Mesodermal cell (in vitro differentiated cells): ENCODE results near the gene NT5DC4.

ENCODE experiments used
- H3K27ac ChIP-seq: 2 replicates; pipeline ENCODE4 v1.7.0; 2013; ENCODE audit warnings: mild to moderate bottlenecking, low read depth, low read length, moderate library complexity; ENCODE audit not compliant: severe bottlenecking
- H3K36me3 ChIP-seq: 2 replicates; pipeline ENCODE4 v1.7.1; 2013; ENCODE audit warnings: mild to moderate bottlenecking, low read length, moderate library complexity; ENCODE audit not compliant: control insufficient read depth, insufficient read depth
- H3K4me1 ChIP-seq: one replicate; pipeline ENCODE4 v1.7.1; 2013; ENCODE audit warnings: mild to moderate bottlenecking, low read length; ENCODE audit not compliant: insufficient read depth, control insufficient read depth, poor library complexity, severe bottlenecking
- H3K4me3 ChIP-seq: 2 replicates; pipeline ENCODE4 v1.7.0; 2013; ENCODE audit warnings: low read length, control low read depth, mild to moderate bottlenecking; ENCODE audit not compliant: insufficient read depth, poor library complexity, severe bottlenecking; ENCODE audit errors: extremely low read depth
- H3K9me3 ChIP-seq: 2 replicates; pipeline ENCODE4 v1.7.1; 2013; ENCODE audit warnings: mild to moderate bottlenecking, low read length, moderate library complexity; ENCODE audit not compliant: control insufficient read depth
- WGBS, 2 experiments: methylation state at CpG; one replicate each; pipeline ENCODE4 v1.1.5; 2013; ENCODE audit warnings: missing lambda C conversion rate in 2 of 2; ENCODE audit not compliant: insufficient coverage in 2 of 2; 5-methylcytosine and 5-hydroxymethylcytosine counted together

The NT5DC4 gene

GRCh38 chr2:112723547-112723940, 2.7 kb downstream of the NT5DC4 start:
- Histone ChIP-seq H3K4me3 (no peak overlapping the region), H3K9me3 (no peaks in the 10 kb centered on the region), H3K27ac (no peak overlapping the region), H3K36me3 (no peaks in the 10 kb centered on the region), H3K4me1 (peaks cover 4% of the 10 kb centered on the region)
- 100% methylated on average over 2 to 3 of the region's 6 CpGs for WGBS, 2 experiments

- H3K4me1 ChIP-seq: peaks cover 4% of the 10 kb centered on the region
- H3K27ac ChIP-seq: no peak overlapping the region
- no peak overlapping the region for H3K4me3 ChIP-seq
- no peaks in the 10 kb centered on the region for H3K36me3 ChIP-seq
- no peaks in the 10 kb centered on the region for H3K9me3 ChIP-seq
- WGBS, 2 experiments: 91 to 97% methylated on average over 7 to 8 of the region's 8 CpGs
Observed at GRCh38 chr2:112723995-112724394, 3.2 kb downstream of the NT5DC4 start.

- H3K9me3 ChIP-seq: no peaks in the 10 kb centered on the region
- peaks cover 4% of the 10 kb centered on the region for H3K4me1 ChIP-seq
- no peak overlapping the region for H3K27ac ChIP-seq
- WGBS, 2 experiments: 74 to 84% methylated on average over 16 to 21 of the region's 21 CpGs
- H3K4me3 ChIP-seq: no peak overlapping the region
- H3K36me3 ChIP-seq: no peaks in the 10 kb centered on the region
Observed at GRCh38 chr2:112724591-112725525, 4.0 kb downstream of the NT5DC4 start.

- Histone ChIP-seq H3K27ac (no peak overlapping the region), H3K36me3 (no peaks in the 10 kb centered on the region), H3K9me3 (no peaks in the 10 kb centered on the region), H3K4me1 (peaks cover 4% of the 10 kb centered on the region), H3K4me3 (no peak overlapping the region)
- 93 to 94% methylated on average over 8 to 11 of the region's 15 CpGs for whole genome bisulfite sequencing, 2 experiments
Observed at GRCh38 chr2:112725545-112726457, 5.0 kb downstream of the NT5DC4 start.

- Histone ChIP-seq H3K4me3 (no peak overlapping the region), H3K9me3 (no peaks in the 10 kb centered on the region), H3K4me1 (peaks cover 4% of the 10 kb centered on the region), H3K27ac (no peak overlapping the region), H3K36me3 (no peaks in the 10 kb centered on the region)
- WGBS, 2 experiments: 17 to 45% methylated on average over 8 to 15 of the region's 19 CpGs
Observed at GRCh38 chr2:112726487-112727190, 5.8 kb downstream of the NT5DC4 start.

- Histone ChIP-seq H3K4me1 (peaks cover 4% of the 10 kb centered on the region), H3K9me3 (no peaks in the 10 kb centered on the region), H3K36me3 (no peaks in the 10 kb centered on the region), H3K27ac (no peak overlapping the region), H3K4me3 (no peak overlapping the region)
- 91 to 94% methylated on average over 17 of the region's 19 CpGs for WGBS, 2 experiments
Observed at GRCh38 chr2:112727276-112728028, 6.6 kb downstream of the NT5DC4 start.

GRCh38 chr2:112728029-112728362, 7.2 kb downstream of the NT5DC4 start:
- Histone ChIP-seq H3K4me1 (peaks cover 4% of the 10 kb centered on the region), H3K9me3 (no peaks in the 10 kb centered on the region), H3K36me3 (no peaks in the 10 kb centered on the region), H3K27ac (no peak overlapping the region), H3K4me3 (no peak overlapping the region)
- 72% methylated on average over 3 of the region's 4 CpGs; no CpG with 5 or more reads in 1 of the 2 experiments for WGBS, 2 experiments

- 80 to 86% methylated on average over 7 to 8 of the region's 11 CpGs for WGBS, 2 experiments
- H3K36me3 ChIP-seq: no peaks in the 10 kb centered on the region
- H3K4me3 ChIP-seq: no peak overlapping the region
- no peaks in the 10 kb centered on the region for H3K9me3 ChIP-seq
- no peak overlapping the region for H3K27ac ChIP-seq
- peaks cover 4% of the 10 kb centered on the region for H3K4me1 ChIP-seq
Observed at GRCh38 chr2:112728378-112729175, 7.8 kb downstream of the NT5DC4 start.

- Histone ChIP-seq H3K27ac (no peak overlapping the region), H3K36me3 (no peaks in the 10 kb centered on the region), H3K9me3 (no peaks in the 10 kb centered on the region), H3K4me3 (no peak overlapping the region), H3K4me1 (peaks cover 4% of the 10 kb centered on the region)
- 94 to 95% methylated on average over 3 to 7 of the region's 8 CpGs for WGBS, 2 experiments
Observed at GRCh38 chr2:112730216-112730615, 9.4 kb downstream of the NT5DC4 start.
